Umbilical cord (tissue), 2 donors: Measurements from ENCODE around the gene RAD17. TPM values are rescaled to one million over a fixed set of nuclear protein-coding genes. Genes with fewer than 3 reads are reported as not detected.
"Not testable (repeated sequence)": the region's sequence is repeated elsewhere in the genome, so short reads cannot be mapped to it uniquely, and the experiment has no call there.

Experiments used
- DNase-seq: peaks from one replicate; pipeline ENCODE4 v3.0.0-alpha.2; 2015; ENCODE audit warnings: low spot score
- total RNA-seq: library from RNA; depleted of rRNA; stranded (reverse); fragments of >200 nt; gene quantifications from one replicate; pipeline ENCODE4 v1.2.3, GENCODE V29; 2014; ENCODE audit warnings: low replicate concordance; ENCODE audit not compliant: insufficient read depth

RAD17 gene
- total RNA-seq, 1 donor from 2014 or later, result 36.6 TPM

DNA sequence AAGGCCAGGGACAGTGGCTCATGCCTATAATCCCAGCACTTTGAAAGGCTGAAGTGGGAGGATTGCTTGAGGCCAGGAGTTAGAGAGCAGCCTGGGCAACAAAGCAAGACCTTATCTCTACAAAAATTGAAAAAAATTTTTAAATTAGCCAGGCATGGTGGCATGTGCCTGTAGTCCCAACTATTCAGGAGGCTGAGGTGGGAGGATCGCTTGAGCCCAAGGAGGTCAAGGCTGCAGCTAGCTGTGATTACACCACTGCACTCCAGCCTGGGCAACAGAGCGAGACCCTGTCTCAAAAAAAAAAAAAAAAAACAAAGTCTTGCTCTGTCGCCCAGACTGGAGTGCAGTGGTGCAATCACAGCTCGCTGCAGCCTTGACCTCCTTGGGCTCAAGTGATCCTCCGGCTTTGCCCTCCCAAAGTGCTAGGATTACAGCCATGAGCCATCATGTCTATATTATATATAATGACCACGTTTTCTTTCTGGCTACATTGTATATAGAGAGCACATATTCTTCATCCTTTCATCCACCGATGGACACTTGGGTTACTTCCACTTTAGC is 85.9 kb downstream of the RAD17 start:
- DNase-seq, result not testable (repeated sequence)

DNA sequence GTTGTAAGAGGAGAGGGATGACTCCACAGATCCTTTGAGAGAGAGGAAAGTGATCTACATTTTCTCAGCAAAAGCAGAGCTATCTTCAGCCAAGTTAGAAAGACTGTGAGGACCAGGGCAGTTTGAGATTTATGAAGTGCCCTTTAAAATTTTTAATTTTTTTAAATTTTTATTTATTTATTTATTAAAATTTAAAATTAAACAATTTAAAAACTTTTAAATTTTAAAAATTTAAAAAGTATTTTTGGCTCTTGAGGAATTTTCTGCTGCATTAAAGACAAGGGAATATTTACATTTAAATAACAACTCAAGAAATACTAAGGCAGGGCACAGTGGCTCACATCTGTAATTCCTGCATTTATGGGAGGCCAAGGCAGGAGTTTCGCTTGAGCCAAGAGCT is 92.6 kb downstream of the RAD17 start:
- DNase-seq, result no peak

Other genes with a start within 250 kb of the RAD17 start
- gene CCNB1, start 202.7 kb upstream of the RAD17 start, total RNA-seq, result 17.8 TPM
- 7.0 TPM for gene CENPH, start 180.2 kb upstream of the RAD17 start, total RNA-seq
- gene CDK7, start 134.9 kb upstream of the RAD17 start, total RNA-seq, result 29.9 TPM
- gene CCDC125, start 37.0 kb upstream of the RAD17 start, total RNA-seq, result 1.4 TPM
- gene AK6, start 298 bp upstream of the RAD17 start, total RNA-seq, result 59.9 TPM
- gene TAF9, start 298 bp upstream of the RAD17 start, total RNA-seq, result 32.7 TPM
- 3.9 TPM for gene MARVELD2, start 45.3 kb downstream of the RAD17 start, total RNA-seq
- 12.5 TPM for gene OCLN, start 123.0 kb downstream of the RAD17 start, total RNA-seq
- gene GTF2H2C, start 190.4 kb downstream of the RAD17 start, total RNA-seq, result 52.0 TPM